ENCODE data around the gene MYH9. TPM values are rescaled to one million over a fixed set of nuclear protein-coding genes. Genes with fewer than 3 reads are reported as not detected.

Gene MYH9
- polyA plus RNA-seq, 1 of the 3 experiments (the other 2 are of a cell fraction), result 303 TPM

GRCh38 chr22:36344106-36344827, 43.5 kb downstream of the MYH9 start:
- Histone ChIP-seq H3K27ac (ENCODE audit: low read depth in 2 of 2, low read length in 1 of 2) (no peak overlapping the region; a peak in 1 of 4 replicates), H3K9me3 (no peaks in the 10 kb centered on the region), H2AFZ (ENCODE audit: low read depth) (no peak overlapping the region), H3K36me3 (replicated peaks in 1 of 2; ENCODE audit: control insufficient read depth in 1 of 2, insufficient read depth in 2 of 2, low read length in 1 of 2) (peaks cover 37 to 78% of the 10 kb centered on the region in 2 experiments), H3K9me2 (no peaks in the 10 kb centered on the region), H3K4me3 (ENCODE audit: low read depth in 2 of 2, low read length in 1 of 2) (no peak overlapping the region), H3K4me2 (no peak overlapping the region), H3K4me1 (ENCODE audit: control insufficient read depth in 1 of 2, insufficient read depth in 2 of 2, low read depth in 1 of 2, low read length in 1 of 2) (peaks cover 0 to 13% of the 10 kb centered on the region in 2 experiments; a peak in 2 of 4 replicates), H3F3A (replicated peaks; ENCODE audit: insufficient read depth) (peaks cover 79% of the 10 kb centered on the region), H3K79me2 (ENCODE audit: insufficient read depth) (peaks cover 99% of the 10 kb centered on the region), H4K20me1 (ENCODE audit: insufficient read depth) (peaks cover 93% of the 10 kb centered on the region), H3K9ac (no peak overlapping the region), H3K27me3 (ENCODE audit: insufficient read depth) (no peaks in the 10 kb centered on the region)
- no peak for DNase-seq
- WGBS (ENCODE audit: low lambda C conversion rate), result 97% methylated on average over 9 of the region's 23 CpGs
- TF ChIP-seq, protein P1, sequence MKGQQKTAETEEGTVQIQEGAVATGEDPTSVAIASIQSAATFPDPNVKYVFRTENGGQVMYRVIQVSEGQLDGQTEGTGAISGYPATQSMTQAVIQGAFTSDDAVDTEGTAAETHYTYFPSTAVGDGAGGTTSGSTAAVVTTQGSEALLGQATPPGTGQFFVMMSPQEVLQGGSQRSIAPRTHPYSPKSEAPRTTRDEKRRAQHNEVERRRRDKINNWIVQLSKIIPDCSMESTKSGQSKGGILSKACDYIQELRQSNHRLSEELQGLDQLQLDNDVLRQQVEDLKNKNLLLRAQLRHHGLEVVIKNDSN (IDR thresholded peaks at IDR 0.05; ENCODE audit: borderline replicate concordance, low read depth), result no peak
- TF ChIP-seq MXI1 (IDR thresholded peaks at IDR 0.05; ENCODE audit: low read depth, low read length) (no peak), FOXJ3 (CRISPR knock-in tag; IDR thresholded peaks at IDR 0.05) (no peak)
- POLR2A ChIA-PET, result no interaction called here
- CTCF ChIA-PET, result interaction anchor here (0.9 to 2.3 kb wide), 3 partner anchors 11 to 43 kb away, joined by 4 to 7 read pairs (median 4); no protein-coding TSS in a partner anchor

- peaks cover 43 to 82% of the 10 kb centered on the region in 2 experiments for H3K36me3 ChIP-seq (replicated peaks in 1 of 2; ENCODE audit: control insufficient read depth in 1 of 2, insufficient read depth in 2 of 2, low read length in 1 of 2)
- H3K79me2 ChIP-seq (ENCODE audit: insufficient read depth), result peaks cover 99% of the 10 kb centered on the region
- peaks cover 79% of the 10 kb centered on the region for H3F3A ChIP-seq (replicated peaks; ENCODE audit: insufficient read depth)
- peaks cover 93% of the 10 kb centered on the region for H4K20me1 ChIP-seq (ENCODE audit: insufficient read depth)
- POLR2A ChIA-PET, result no interaction called here
- peak overlapping the region in 1 of 2 experiments; percentile 98; a peak in 1 of 4 replicates for H3K27ac ChIP-seq (ENCODE audit: low read depth in 2 of 2, low read length in 1 of 2)
- DNase-seq, result no peak
- H3K9ac ChIP-seq, result no peak overlapping the region
- WGBS (ENCODE audit: low lambda C conversion rate), result 88% methylated on average over 9 of the region's 9 CpGs
- no peaks in the 10 kb centered on the region for H3K9me2 ChIP-seq
- H3K27me3 ChIP-seq (ENCODE audit: insufficient read depth), result no peaks in the 10 kb centered on the region
- H3K4me1 ChIP-seq (ENCODE audit: control insufficient read depth in 1 of 2, insufficient read depth in 2 of 2, low read depth in 1 of 2, low read length in 1 of 2), result peaks cover 0 to 18% of the 10 kb centered on the region in 2 experiments; a peak in 2 of 4 replicates
- H2AFZ ChIP-seq (ENCODE audit: low read depth), result no peak overlapping the region
- CTCF ChIA-PET, result interaction anchor here (0.9 to 2.3 kb wide), 3 partner anchors 11 to 42 kb away, joined by 4 to 7 read pairs (median 4); no protein-coding TSS in a partner anchor
- no peak overlapping the region for H3K4me2 ChIP-seq
- no peak overlapping the region for H3K4me3 ChIP-seq (ENCODE audit: low read depth in 2 of 2, low read length in 1 of 2)
- TF ChIP-seq TAF1 (IDR thresholded peaks at IDR 0.05; ENCODE audit: borderline replicate concordance, low read depth, low read length), result no peak
- TF ChIP-seq FOXJ3 (CRISPR knock-in tag; IDR thresholded peaks at IDR 0.05), result no peak
- TF ChIP-seq GABPA (IDR thresholded peaks at IDR 0.05; ENCODE audit: low read depth), result no peak
- no peak for TF ChIP-seq SMC3 (IDR thresholded peaks at IDR 0.05; ENCODE audit: low read depth, low read length)
- no peak for TF ChIP-seq POLR2AphosphoS5 (IDR thresholded peaks at IDR 0.05; ENCODE audit: low read depth, low read length)
- no peak for TF ChIP-seq NRF1 (IDR thresholded peaks at IDR 0.05; ENCODE audit: low read depth, low read length)
- TF ChIP-seq, protein P1 (IDR thresholded peaks at IDR 0.05; ENCODE audit: borderline replicate concordance, low read depth), result no peak
- no peak for TF ChIP-seq REST (IDR thresholded peaks at IDR 0.05; ENCODE audit: low read depth, low read length)
- no peak for TF ChIP-seq SIN3A (IDR thresholded peaks at IDR 0.05; ENCODE audit: borderline replicate concordance, low read depth, low read length)
- TF ChIP-seq FOSL2 (IDR thresholded peaks at IDR 0.05; ENCODE audit: borderline replicate concordance, low read depth), result no peak
- TF ChIP-seq RFX5 (IDR thresholded peaks at IDR 0.05; ENCODE audit: low read length), result no peak
- TF ChIP-seq CTCF (IDR thresholded peaks at IDR 0.05), result no peak
- TF ChIP-seq, protein P2, sequence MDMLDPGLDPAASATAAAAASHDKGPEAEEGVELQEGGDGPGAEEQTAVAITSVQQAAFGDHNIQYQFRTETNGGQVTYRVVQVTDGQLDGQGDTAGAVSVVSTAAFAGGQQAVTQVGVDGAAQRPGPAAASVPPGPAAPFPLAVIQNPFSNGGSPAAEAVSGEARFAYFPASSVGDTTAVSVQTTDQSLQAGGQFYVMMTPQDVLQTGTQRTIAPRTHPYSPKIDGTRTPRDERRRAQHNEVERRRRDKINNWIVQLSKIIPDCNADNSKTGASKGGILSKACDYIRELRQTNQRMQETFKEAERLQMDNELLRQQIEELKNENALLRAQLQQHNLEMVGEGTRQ (IDR thresholded peaks at IDR 0.05; ENCODE audit: borderline replicate concordance, low read depth, low read length), result no peak
- H3K9me3 ChIP-seq, result no peaks in the 10 kb centered on the region
Measured at GRCh38 chr22:36343720-36344105, 44.1 kb downstream of the MYH9 start.

All from SK-N-SH (cell line).